ENCODE measurements around the gene GRIN2C.

GRCh38 chr17:74796211-74796610, 63.5 kb downstream of the GRIN2C start:
- TF ChIP-seq GATA2 (IDR thresholded peaks at IDR 0.05; ENCODE audit: low read depth, low read length) (no peak), GATA3 (IDR thresholded peaks at IDR 0.05; ENCODE audit: low read depth, low read length) (no peak)
